ENCODE data around the gene CORO2A. TPM values are rescaled to one million over a fixed set of nuclear protein-coding genes. Genes with fewer than 3 reads are reported as not detected.

Gene CORO2A
- total and polyA plus RNA-seq, 2 of the 13 experiments (the other 11 are each of a cell fraction or from before 2014, with no cell fraction given): 14.4 to 15.3 TPM

- TF ChIP-seq TARDBP (CRISPR knock-in tag; IDR thresholded peaks at IDR 0.05): peak; percentile 68; the same call in 1 of the 2 replicates
- TF ChIP-seq ETV5 (CRISPR knock-in tag; IDR thresholded peaks at IDR 0.05; ENCODE audit: borderline replicate concordance): no peak
- 0 out of 2 replicates have a peak, but pooled peaks have one; percentile 3 for TF ChIP-seq ZNF281 (CRISPR knock-in tag; IDR thresholded peaks at IDR 0.05; ENCODE audit: borderline replicate concordance)
- no peak for TF ChIP-seq ZBED4 (CRISPR knock-in tag; IDR thresholded peaks at IDR 0.05; ENCODE audit: borderline replicate concordance)
- TF ChIP-seq TFAP4 (IDR thresholded peaks at IDR 0.05; ENCODE audit: borderline replicate concordance, low read depth): no peak
- TF ChIP-seq BRF2 (CRISPR knock-in tag; IDR thresholded peaks at IDR 0.05): peak; percentile 49; the same call in 1 of the 2 replicates
- no peak for TF ChIP-seq RNF219 (CRISPR knock-in tag; IDR thresholded peaks at IDR 0.05)
- TF ChIP-seq MXD4 (CRISPR knock-in tag; IDR thresholded peaks at IDR 0.05): peak; percentile 79
- no peak for TF ChIP-seq ARID5B (CRISPR knock-in tag; IDR thresholded peaks at IDR 0.05)
- TF ChIP-seq SMARCC2 (IDR thresholded peaks at IDR 0.05): no peak
- no peak for TF ChIP-seq HMG20A (CRISPR knock-in tag; IDR thresholded peaks at IDR 0.05; ENCODE audit: borderline replicate concordance)
- peak; percentile 70 for TF ChIP-seq PHF21A (CRISPR knock-in tag; IDR thresholded peaks at IDR 0.05)
Observed at GRCh38 chr9:98192503-98193335, at the start of gene CORO2A (continued).

All from HepG2 (cell line).